H1 (cell line): ENCODE measurements around the gene UBE2D2. TPM values are rescaled to one million over a fixed set of nuclear protein-coding genes. Genes with fewer than 3 reads are reported as not detected.

Experiments used
- CTCF ChIA-PET: fragments of 300-600 bp; sonication (Branson Sonifier 250); formaldehyde crosslinking; loops from one replicate; lab custom pipeline; 2021; ENCODE audit not compliant: partially characterized antibody; lab: Charles Lee
- POLR2A ChIA-PET: fragments of 300-600 bp; sonication (Branson Sonifier 250); formaldehyde crosslinking; loops from one replicate; lab custom pipeline; 2021; ENCODE audit warnings: inconsistent platforms; ENCODE audit not compliant: partially characterized antibody; lab: Charles Lee
- DNase-seq, 2 experiments: peaks; one replicate each; pipeline versions ENCODE4 v3.0.0 to v3.0.0-alpha.2; 2010 to 2022; ENCODE audit warnings: low spot score in 2 of 2, low read depth in 1 of 2, mixed read lengths in 1 of 2
- FAIRE-seq: peaks from 2 replicates; lab custom pipeline; 2011; peaks lifted over from hg19 to GRCh38; lab: Jason Lieb, UNC
- H2AFZ ChIP-seq: 2 replicates; pipeline ENCODE4 v1.8.1; 2012; ENCODE audit warnings: low read length, inconsistent platforms
- H2AK5ac ChIP-seq: 2 replicates; pipeline ENCODE4 v1.6.1; 2013; ENCODE audit warnings: low read depth, low read length
- H2BK120ac ChIP-seq: replicated peaks from 2 replicates; pipeline ENCODE3; 2013; ENCODE audit warnings: low read depth, low read length, inconsistent platforms
- H2BK12ac ChIP-seq: 2 replicates; pipeline ENCODE4 v1.6.1; 2013; ENCODE audit warnings: low read depth, low read length
- H2BK15ac ChIP-seq: 2 replicates; pipeline ENCODE4 v1.6.1; 2013; ENCODE audit warnings: low read length
- H2BK20ac ChIP-seq: 2 replicates; pipeline ENCODE4 v1.6.1; 2013; ENCODE audit warnings: low read length
- H2BK5ac ChIP-seq: 2 replicates; pipeline ENCODE4 v1.6.1; 2013; ENCODE audit warnings: low read depth, low read length
- H3K14ac ChIP-seq: 2 replicates; pipeline ENCODE4 v1.6.1; 2013; ENCODE audit warnings: inconsistent platforms; ENCODE audit not compliant: insufficient read length
- H3K18ac ChIP-seq: 2 replicates; pipeline ENCODE4 v1.6.1; 2013; ENCODE audit warnings: low read length; ENCODE audit errors: extremely low read depth
- H3K23ac ChIP-seq: 2 replicates; pipeline ENCODE4 v1.6.1; 2013; ENCODE audit warnings: inconsistent platforms; ENCODE audit not compliant: insufficient read length
- H3K23me2 ChIP-seq: 2 replicates; pipeline ENCODE4 v1.6.1; 2013; ENCODE audit warnings: low read depth, low read length
- H3K27ac ChIP-seq: 2 replicates; pipeline ENCODE4 v1.6.1; 2011; ENCODE audit warnings: low read depth, low read length, inconsistent platforms
- H3K27me3 ChIP-seq, 4 experiments: replicated peaks in 1 of 4; 1 replicate in 1 of 4; 2 replicates in 3 of 4; pipeline versions ENCODE4 v1.6.1 to v1.8.1; 2011 to 2013; ENCODE audit warnings: low read length in 3 of 4, mild to moderate bottlenecking in 3 of 4, inconsistent platforms in 2 of 4, mixed read lengths in 2 of 4, moderate library complexity in 1 of 4; ENCODE audit not compliant: control insufficient read depth in 3 of 4, insufficient read depth in 3 of 4; ENCODE audit errors: extremely low read depth in 1 of 4
- H3K36me3 ChIP-seq, 4 experiments: 2 replicates each; pipeline versions ENCODE4 v1.6.1 to v1.8.1; 2011 to 2013; ENCODE audit warnings: mild to moderate bottlenecking in 4 of 4, low read length in 3 of 4, moderate library complexity in 2 of 4, control low read depth in 1 of 4, inconsistent platforms in 1 of 4; ENCODE audit not compliant: insufficient read depth in 4 of 4, control insufficient read depth in 2 of 4
- H3K4ac ChIP-seq: replicated peaks from 2 replicates; pipeline ENCODE3; 2013; ENCODE audit warnings: low read length, low read depth, mixed read lengths, inconsistent platforms; ENCODE audit not compliant: insufficient read length
- H3K4me1 ChIP-seq, 4 experiments: replicated peaks in 1 of 4; 1 replicate in 1 of 4; 2 replicates in 3 of 4; pipeline versions ENCODE4 v1.6.1 to v1.8.1; 2011 to 2013; ENCODE audit warnings: low read length in 3 of 4, inconsistent platforms in 2 of 4, mixed read lengths in 1 of 4; ENCODE audit not compliant: insufficient read depth in 4 of 4, control insufficient read depth in 3 of 4
- H3K4me2 ChIP-seq, 2 experiments: 2 replicates each; pipeline versions ENCODE4 v1.6.1 to v1.8.1; 2011 to 2013; ENCODE audit warnings: low read depth in 2 of 2, low read length in 2 of 2, control low read depth in 1 of 2, inconsistent platforms in 1 of 2, mild to moderate bottlenecking in 1 of 2; ENCODE audit not compliant: insufficient read depth in 1 of 2
- H3K4me3 ChIP-seq, 4 experiments: fragments of 200-600, 300-600 bp in 1 of 4; sonication (generic), shearing (Covaris generic), sonication (Bioruptor Twin) in 1 of 4; 2 replicates each; pipeline versions ENCODE4 v1.5.1 to v1.8.1; 2011 to 2016; ENCODE audit warnings: low read length in 4 of 4, low read depth in 3 of 4, control low read depth in 2 of 4, inconsistent platforms in 2 of 4, mild to moderate bottlenecking in 2 of 4, mixed read lengths in 1 of 4, moderate library complexity in 1 of 4; ENCODE audit not compliant: insufficient read depth in 2 of 4; ENCODE audit errors: extremely low read depth in 1 of 4
- H3K56ac ChIP-seq: replicated peaks from 2 replicates; pipeline ENCODE3; 2013; ENCODE audit warnings: low read depth, mild to moderate bottlenecking, mixed read lengths, low read length, inconsistent platforms; ENCODE audit not compliant: insufficient read length
- H3K79me1 ChIP-seq: 2 replicates; pipeline ENCODE4 v1.6.1; 2013; ENCODE audit warnings: low read depth, low read length, control low read depth
- H3K79me2 ChIP-seq, 2 experiments: 2 replicates each; pipeline versions ENCODE4 v1.6.1 to v1.8.1; 2012 to 2013; ENCODE audit warnings: low read length in 2 of 2, mild to moderate bottlenecking in 2 of 2, inconsistent platforms in 1 of 2; ENCODE audit not compliant: insufficient read depth in 2 of 2, control insufficient read depth in 1 of 2
- H3K9ac ChIP-seq, 4 experiments: replicated peaks in 1 of 4; 1 replicate in 1 of 4; 2 replicates in 3 of 4; pipeline versions ENCODE4 v1.6.1 to v1.8.1; 2011 to 2013; ENCODE audit warnings: low read depth in 3 of 4, low read length in 3 of 4, control low read depth in 2 of 4, mild to moderate bottlenecking in 2 of 4, moderate library complexity in 2 of 4, inconsistent platforms in 1 of 4; ENCODE audit errors: extremely low read depth in 1 of 4
- H3K9me3 ChIP-seq, 2 experiments: 2 replicates each; pipeline versions ENCODE4 v1.6.1 to v1.8.1; 2012 to 2013; ENCODE audit warnings: mild to moderate bottlenecking in 2 of 2, moderate library complexity in 2 of 2, control low read depth in 1 of 2, inconsistent platforms in 1 of 2, low read depth in 1 of 2, low read length in 1 of 2, mixed read lengths in 1 of 2; ENCODE audit not compliant: insufficient read depth in 2 of 2
- H4K20me1 ChIP-seq, 2 experiments: replicated peaks in 1 of 2; 2 replicates each; pipeline versions ENCODE3 to v1.8.1; 2011 to 2013; ENCODE audit warnings: inconsistent platforms in 2 of 2, low read length in 2 of 2, mild to moderate bottlenecking in 1 of 2; ENCODE audit not compliant: insufficient read depth in 2 of 2, control insufficient read depth in 1 of 2
- H4K5ac ChIP-seq: 2 replicates; pipeline ENCODE4 v1.6.1; 2013; ENCODE audit warnings: low read length, low read depth, mixed read lengths, inconsistent platforms; ENCODE audit not compliant: insufficient read length
- H4K8ac ChIP-seq: 2 replicates; pipeline ENCODE4 v1.8.0; 2013; ENCODE audit warnings: mild to moderate bottlenecking, moderate library complexity, low read length, inconsistent platforms; ENCODE audit not compliant: insufficient read depth; ENCODE audit errors: extremely low read depth
- H4K91ac ChIP-seq: replicated peaks from 2 replicates; pipeline ENCODE3; 2013; ENCODE audit warnings: low read length, mixed read lengths, inconsistent platforms; ENCODE audit not compliant: insufficient read length
- ASH2L ChIP-seq: fragments of 200-600, 300-600 bp; sonication (generic); IDR thresholded peaks from one replicate; pipeline ENCODE4 v1.7.1; 2017; ENCODE audit warnings: low read length
- BACH1 ChIP-seq: IDR thresholded peaks from 2 replicates; pipeline ENCODE4 v1.6.1; 2012; ENCODE audit warnings: low read length, improper control_type of control experiment
- CREB1 ChIP-seq: IDR thresholded peaks from 2 replicates; pipeline ENCODE4 v1.6.1; 2012; ENCODE audit warnings: inconsistent platforms
- KDM5A ChIP-seq: fragments of 200-600 bp; IDR thresholded peaks from 2 replicates; pipeline ENCODE4 v1.7.1; 2012; ENCODE audit warnings: mild to moderate bottlenecking, low read length, inconsistent platforms, mixed read lengths
- SP1 ChIP-seq: IDR thresholded peaks from 2 replicates; pipeline ENCODE4 v1.6.1; 2011; ENCODE audit warnings: low read depth, low read length
- TEAD4 ChIP-seq: IDR thresholded peaks from 2 replicates; pipeline ENCODE4 v1.6.1; 2012; ENCODE audit warnings: low read depth, low read length, inconsistent platforms, mixed read lengths
- WGBS, 2 experiments: shearing (Covaris generic) in 1 of 2; methylation state at CpG; one replicate each; pipeline versions ENCODE4 v1.1.6 to v1.1.7; 2013 to 2015; ENCODE audit warnings: low lambda C conversion rate in 2 of 2, mixed read lengths in 2 of 2, inconsistent platforms in 1 of 2, low coverage in 1 of 2, missing lambda C conversion rate in 1 of 2; ENCODE audit not compliant: insufficient replicate concordance in 2 of 2, insufficient coverage in 1 of 2, insufficient read length in 1 of 2; ENCODE audit errors: extremely low coverage in 1 of 2, missing lambda C conversion rate in 1 of 2; 5-methylcytosine and 5-hydroxymethylcytosine counted together
- polyA plus RNA-seq, 7 experiments: library from polyadenylated mRNA; depleted of rRNA in 3 of 7; stranded (reverse) in 5 of 7; unstranded in 2 of 7; fragments of >200 nt in 5 of 7; fragments of 200-250 nt in 2 of 7; gene quantifications; 1 replicate in 5 of 7; 2 replicates in 1 of 7; 4 replicates in 1 of 7; pipeline versions ENCODE4 v1.2.1 to v1.2.3, GENCODE V29; 2011 to 2013; ENCODE audit warnings: missing spikeins in 2 of 7, mixed read lengths in 2 of 7
- total RNA-seq: library from RNA; stranded (reverse); fragmentation: NEBNext Ultra II Directional; extraction: Animal tissue kit (Norgen Biotek cat#: 25700); gene quantifications from 2 replicates; pipeline ENCODE4 v1.2.1, GENCODE V29; 2021
- TF ChIP-seq, protein P1 (sequence below), 3 experiments: IDR thresholded peaks; 1 replicate in 2 of 3; 2 replicates in 1 of 3; pipeline versions ENCODE4 v1.5.1 to v1.6.1; 2011; ENCODE audit warnings: low read length in 3 of 3, mild to moderate bottlenecking in 3 of 3, inconsistent platforms in 2 of 3, low read depth in 1 of 3, moderate library complexity in 1 of 3; ENCODE audit not compliant: insufficient read depth in 1 of 3; ENCODE audit errors: control extremely low read depth in 1 of 3

UBE2D2 gene
- total and polyA plus RNA-seq, 2 of the 8 experiments (the other 6 are each of a cell fraction or from before 2014, with no cell fraction given): 66.9 to 203 TPM

DNA sequence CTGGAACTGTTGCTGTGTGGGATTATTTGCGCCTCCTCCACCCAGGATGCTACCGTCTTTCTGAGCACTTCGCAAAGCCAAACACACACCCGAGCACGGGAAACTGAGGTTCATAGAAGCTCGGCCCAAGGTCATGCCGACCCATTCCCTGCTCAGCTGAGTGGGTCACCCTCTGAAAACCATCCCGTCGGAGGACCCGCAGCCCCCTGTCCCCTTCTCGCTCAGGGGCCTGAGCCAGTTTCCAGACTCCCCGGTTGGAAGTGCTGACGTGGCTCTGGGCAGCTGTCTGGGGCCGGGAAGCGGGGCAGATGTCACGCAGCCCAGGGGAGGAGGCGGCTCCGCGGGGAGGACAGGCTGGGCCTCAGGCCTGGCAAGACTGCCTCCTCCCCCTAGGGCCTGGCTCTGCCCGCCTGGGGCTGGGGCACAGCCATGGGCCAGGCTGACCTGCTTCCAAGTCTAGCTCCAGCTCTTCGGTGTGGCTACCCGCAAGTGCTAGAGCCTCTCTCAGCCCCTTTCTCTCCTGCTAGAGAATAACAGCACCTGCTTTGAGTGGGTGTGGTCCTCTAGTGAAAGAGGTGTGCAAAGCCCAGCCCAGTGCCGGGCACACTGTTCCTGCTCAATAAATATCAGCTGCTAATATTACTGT is 77.1 kb downstream of the UBE2D2 start:
- H3K23me2 ChIP-seq: peaks cover 6% of the 10 kb centered on the region
- H3K27ac ChIP-seq: peak overlapping the region; percentile 33; the same call in 1 of the 2 replicates
- H3K79me1 ChIP-seq: no peaks in the 10 kb centered on the region; the same call in 1 of the 2 replicates
- no peak for FAIRE-seq
- 0 out of 2 replicates have a peak overlapping the region, but pooled peaks have one; percentile 92 for H2AK5ac ChIP-seq
- H2BK12ac ChIP-seq: peak overlapping the region; percentile 88
- CTCF ChIA-PET: interaction anchor here (0.6 to 20.3 kb wide), 16 partner anchors 10 to 405 kb away, joined by 3 to 385 read pairs (median 5); partner anchors contain the start of genes CXXC5 and NRG2
- H3K9me3 ChIP-seq: no peaks in the 10 kb centered on the region
- POLR2A ChIA-PET: interaction anchor here (0.6 to 9.8 kb wide), 14 partner anchors 12 to 131 kb away, joined by 3 to 212 read pairs (median 5); partner anchors contain the start of gene CXXC5
- H3K9ac ChIP-seq: peak overlapping the region in 3 of 4 experiments; percentile 13 to 64 (median 56); a peak in 6 of 7 replicates
- 12% methylated on average over 22 of the region's 23 CpGs; no CpG with 5 or more reads in 1 of the 2 experiments for WGBS, 2 experiments
- no peaks in the 10 kb centered on the region for H3K36me3 ChIP-seq
- DNase-seq: peak in 1 of 2 experiments; percentile 69
- peak overlapping the region; percentile 15; the same call in 1 of the 2 replicates for H2BK20ac ChIP-seq
- peak overlapping the region; percentile 75 for H3K18ac ChIP-seq
- H4K5ac ChIP-seq: peak overlapping the region; percentile 31
- H2BK5ac ChIP-seq: peak overlapping the region; percentile 68; the same call in 1 of the 2 replicates
- H3K79me2 ChIP-seq: peaks cover 0 to 4% of the 10 kb centered on the region in 2 experiments; a peak in 1 of 4 replicates
- peak overlapping the region; percentile 66 to 87 for H3K4me2 ChIP-seq
- peak overlapping the region; percentile 14 to 66 (median 33); a peak in 7 of 8 replicates for H3K4me3 ChIP-seq
- H4K8ac ChIP-seq: peak overlapping the region; percentile 99; the same call in 1 of the 2 replicates
- no peak overlapping the region for H3K23ac ChIP-seq
- no peak overlapping the region for H2AFZ ChIP-seq
- H2BK120ac ChIP-seq: peak overlapping the region; percentile 14
- H4K20me1 ChIP-seq: peaks cover 0 to 12% of the 10 kb centered on the region in 2 experiments
- no peak overlapping the region for H3K14ac ChIP-seq
- H3K56ac ChIP-seq: no peak overlapping the region
- peak overlapping the region; percentile 40 for H3K4ac ChIP-seq
- H3K27me3 ChIP-seq: no peaks in the 10 kb centered on the region; a peak in 2 of 7 replicates
- peaks cover 29 to 68% (median 50%) of the 10 kb centered on the region in 4 experiments for H3K4me1 ChIP-seq
- peak overlapping the region; percentile 75 for H4K91ac ChIP-seq
- H2BK15ac ChIP-seq: peak overlapping the region; percentile 74
- TF ChIP-seq BACH1 (0 out of 2 replicates have a peak, but pooled peaks have one; percentile 3), KDM5A (no peak), ASH2L (peak; percentile 61), TEAD4 (no peak), SP1 (0 out of 2 replicates have a peak, but pooled peaks have one; percentile 18), CREB1 (peak; percentile 45; the same call in 1 of the 2 replicates)
- TF ChIP-seq, protein P1, sequence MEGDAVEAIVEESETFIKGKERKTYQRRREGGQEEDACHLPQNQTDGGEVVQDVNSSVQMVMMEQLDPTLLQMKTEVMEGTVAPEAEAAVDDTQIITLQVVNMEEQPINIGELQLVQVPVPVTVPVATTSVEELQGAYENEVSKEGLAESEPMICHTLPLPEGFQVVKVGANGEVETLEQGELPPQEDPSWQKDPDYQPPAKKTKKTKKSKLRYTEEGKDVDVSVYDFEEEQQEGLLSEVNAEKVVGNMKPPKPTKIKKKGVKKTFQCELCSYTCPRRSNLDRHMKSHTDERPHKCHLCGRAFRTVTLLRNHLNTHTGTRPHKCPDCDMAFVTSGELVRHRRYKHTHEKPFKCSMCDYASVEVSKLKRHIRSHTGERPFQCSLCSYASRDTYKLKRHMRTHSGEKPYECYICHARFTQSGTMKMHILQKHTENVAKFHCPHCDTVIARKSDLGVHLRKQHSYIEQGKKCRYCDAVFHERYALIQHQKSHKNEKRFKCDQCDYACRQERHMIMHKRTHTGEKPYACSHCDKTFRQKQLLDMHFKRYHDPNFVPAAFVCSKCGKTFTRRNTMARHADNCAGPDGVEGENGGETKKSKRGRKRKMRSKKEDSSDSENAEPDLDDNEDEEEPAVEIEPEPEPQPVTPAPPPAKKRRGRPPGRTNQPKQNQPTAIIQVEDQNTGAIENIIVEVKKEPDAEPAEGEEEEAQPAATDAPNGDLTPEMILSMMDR (IDR thresholded peaks at IDR 0.05; ENCODE audit: control extremely low read depth in 1 of 3, insufficient read depth in 1 of 3, low read depth in 1 of 3, low read length in 3 of 3): no peak; a peak in 1 of 4 replicates
